ENCODE results near the gene NRROS.
A peak's percentile ranks its signal among the peaks of the same experiment; 100 is the strongest.
"Not testable (repeated sequence)": the region's sequence is repeated elsewhere in the genome, so short reads cannot be mapped to it uniquely, and the experiment has no call there.

NRROS gene

DNA sequence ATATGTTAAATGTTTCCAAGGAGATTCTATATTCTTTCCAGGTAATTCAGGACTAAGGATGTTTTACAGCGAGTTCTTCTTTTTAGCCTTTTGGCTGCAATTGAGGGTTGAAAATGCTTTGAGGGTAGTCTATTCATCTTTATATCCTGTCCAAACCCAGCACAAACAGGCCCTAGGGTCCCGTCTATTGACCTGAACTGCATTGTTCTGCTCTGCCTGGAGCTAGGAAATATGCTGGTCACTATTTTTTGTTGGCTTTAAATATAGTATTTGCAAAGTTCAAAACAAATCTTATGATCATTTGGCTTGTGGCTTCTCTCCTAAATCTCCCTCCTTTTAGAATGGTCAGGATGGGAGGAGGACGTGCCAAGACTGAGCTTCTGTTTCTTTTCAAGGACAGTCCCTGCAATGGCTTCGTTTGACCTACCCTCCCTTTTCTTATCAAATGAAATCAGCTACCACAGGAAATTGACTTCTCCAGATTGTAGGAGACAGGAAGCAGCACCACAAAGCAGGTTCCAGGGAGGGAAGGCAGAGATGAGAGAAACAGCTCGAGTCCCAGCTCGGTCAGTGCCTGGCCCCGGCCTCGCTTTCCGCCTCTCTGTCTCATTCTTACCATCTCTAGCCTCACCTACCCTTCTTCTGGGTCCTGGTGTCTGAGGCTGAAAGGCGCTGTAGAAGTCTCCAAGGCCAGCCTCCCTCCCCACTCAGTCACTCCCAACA, 27.6 kb upstream of the NRROS start:
- Histone ChIP-seq H2BK12ac (ENCODE audit: low read length) (no peak overlapping the region), H4K8ac (ENCODE audit: low read depth, low read length) (no peak overlapping the region), H3K18ac (ENCODE audit: low read length) (no peak overlapping the region), H3K79me1 (ENCODE audit: low read length) (no peaks in the 10 kb centered on the region), H3K79me2 (ENCODE audit: control insufficient read depth, insufficient read depth, low read length, poor library complexity) (no peaks in the 10 kb centered on the region), H4K91ac (ENCODE audit: low read depth, low read length) (no peak overlapping the region), H4K12ac (ENCODE audit: low read depth, low read length) (no peak overlapping the region), H3K4ac (ENCODE audit: low read depth, low read length) (no peak overlapping the region), H3K23ac (ENCODE audit: low read length) (no peak overlapping the region), H3K36me3 (ENCODE audit: control insufficient read depth in 1 of 2, insufficient read depth in 2 of 2, low read length in 2 of 2) (no peaks in the 10 kb centered on the region), H2AFZ (ENCODE audit: insufficient read depth, low read length, poor library complexity) (peak overlapping the region; percentile 11), H2AK5ac (ENCODE audit: low read length) (no peak overlapping the region), H3K9ac (ENCODE audit: low read length) (no peak overlapping the region), H3K14ac (ENCODE audit: low read length) (no peak overlapping the region), H3K9me3 (ENCODE audit: insufficient read depth, low read depth, low read length) (no peaks in the 10 kb centered on the region), H3K4me1 (ENCODE audit: control insufficient read depth in 1 of 2, insufficient read depth in 2 of 2, low read length in 2 of 2) (peaks cover 6 to 7% of the 10 kb centered on the region in 2 experiments), H3K4me3 (ENCODE audit: low read depth, low read length) (no peak overlapping the region), H2BK5ac (ENCODE audit: low read depth, low read length, poor library complexity) (no peak overlapping the region), H3K4me2 (ENCODE audit: low read length) (no peak overlapping the region), H3K27me3 (ENCODE audit: insufficient read depth, low read length) (no peaks in the 10 kb centered on the region), H3K27ac (ENCODE audit: low read depth, low read length) (no peak overlapping the region), H2BK120ac (ENCODE audit: insufficient read depth, low read length, poor library complexity) (peak overlapping the region; percentile 16)
- whole genome bisulfite sequencing (ENCODE audit: extremely low coverage, insufficient coverage, insufficient read length): no CpG with 5 or more reads among the region's 10 CpGs
- DNase-seq: no peak

DNA sequence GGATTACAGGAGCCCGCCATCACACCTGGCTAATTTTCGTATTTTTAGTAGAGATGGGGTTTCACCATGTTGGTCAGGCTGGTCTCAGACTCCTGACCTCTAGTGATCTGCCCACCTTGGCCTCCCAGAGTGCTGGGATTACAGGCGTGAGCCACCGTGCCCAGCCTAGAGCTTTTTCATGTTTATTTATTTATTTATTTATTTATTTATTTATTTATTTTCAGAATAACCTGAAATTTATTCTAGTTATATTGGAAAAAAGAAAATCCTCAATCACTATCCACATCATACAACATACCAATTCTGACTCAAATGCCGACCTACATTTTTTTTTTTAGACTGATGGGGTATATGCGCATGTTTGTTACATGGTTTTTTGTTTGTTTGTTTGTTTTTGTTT, 24.3 kb upstream of the NRROS start:
- not testable (repeated sequence) for H2BK5ac ChIP-seq (ENCODE audit: low read depth, low read length, poor library complexity); H3K23ac ChIP-seq (ENCODE audit: low read length); DNase-seq; H3K14ac ChIP-seq (ENCODE audit: low read length); H4K12ac ChIP-seq (ENCODE audit: low read depth, low read length); H3K79me1 ChIP-seq (ENCODE audit: low read length); H3K27me3 ChIP-seq (ENCODE audit: insufficient read depth, low read length); H3K4me1 ChIP-seq (ENCODE audit: control insufficient read depth in 1 of 2, insufficient read depth in 2 of 2, low read length in 2 of 2); H4K8ac ChIP-seq (ENCODE audit: low read depth, low read length); H2BK120ac ChIP-seq (ENCODE audit: insufficient read depth, low read length, poor library complexity); H2AFZ ChIP-seq (ENCODE audit: insufficient read depth, low read length, poor library complexity); H3K36me3 ChIP-seq (ENCODE audit: control insufficient read depth in 1 of 2, insufficient read depth in 2 of 2, low read length in 2 of 2); H4K91ac ChIP-seq (ENCODE audit: low read depth, low read length); H3K79me2 ChIP-seq (ENCODE audit: control insufficient read depth, insufficient read depth, low read length, poor library complexity); H3K4ac ChIP-seq (ENCODE audit: low read depth, low read length); H3K9ac ChIP-seq (ENCODE audit: low read length); H2BK12ac ChIP-seq (ENCODE audit: low read length); H3K4me3 ChIP-seq (ENCODE audit: low read depth, low read length); H3K27ac ChIP-seq (ENCODE audit: low read depth, low read length); H3K4me2 ChIP-seq (ENCODE audit: low read length); H3K9me3 ChIP-seq (ENCODE audit: insufficient read depth, low read depth, low read length); H3K18ac ChIP-seq (ENCODE audit: low read length); H2AK5ac ChIP-seq (ENCODE audit: low read length)
- no CpG with 5 or more reads among the region's 6 CpGs for WGBS (ENCODE audit: extremely low coverage, insufficient coverage, insufficient read length)

DNA sequence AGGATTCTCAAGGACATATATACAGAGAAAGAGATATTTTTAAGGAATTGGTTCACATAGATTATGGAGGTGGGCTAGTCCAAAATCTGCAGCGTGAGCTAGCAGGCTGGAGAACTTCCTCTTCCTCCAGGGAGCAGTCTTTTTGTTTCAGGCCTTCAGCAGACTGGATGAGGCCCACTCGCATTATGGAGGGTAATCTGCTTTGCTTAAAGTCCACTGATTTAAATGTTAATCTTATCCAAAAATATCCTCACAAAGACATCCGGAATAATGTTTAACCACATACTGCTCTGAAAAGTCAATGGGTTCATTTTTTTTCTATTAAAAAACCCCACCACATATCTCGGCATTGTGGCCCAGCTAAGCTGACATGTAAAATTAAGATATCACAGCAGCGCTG, 22.2 kb upstream of the NRROS start:
- H3K79me1 ChIP-seq (ENCODE audit: low read length): no peaks in the 10 kb centered on the region
- no peak overlapping the region for H2BK12ac ChIP-seq (ENCODE audit: low read length)
- no peak overlapping the region for H4K12ac ChIP-seq (ENCODE audit: low read depth, low read length)
- H3K23ac ChIP-seq (ENCODE audit: low read length): no peak overlapping the region
- H2AK5ac ChIP-seq (ENCODE audit: low read length): no peak overlapping the region
- H2AFZ ChIP-seq (ENCODE audit: insufficient read depth, low read length, poor library complexity): no peak overlapping the region
- H3K18ac ChIP-seq (ENCODE audit: low read length): no peak overlapping the region
- no peaks in the 10 kb centered on the region for H3K79me2 ChIP-seq (ENCODE audit: control insufficient read depth, insufficient read depth, low read length, poor library complexity)
- no peak overlapping the region for H4K91ac ChIP-seq (ENCODE audit: low read depth, low read length)
- no peak overlapping the region for H3K4ac ChIP-seq (ENCODE audit: low read depth, low read length)
- DNase-seq: no peak
- no peak overlapping the region for H4K8ac ChIP-seq (ENCODE audit: low read depth, low read length)
- H2BK120ac ChIP-seq (ENCODE audit: insufficient read depth, low read length, poor library complexity): no peak overlapping the region
- H3K14ac ChIP-seq (ENCODE audit: low read length): no peak overlapping the region
- no peak overlapping the region for H3K27ac ChIP-seq (ENCODE audit: low read depth, low read length)
- no peak overlapping the region for H3K4me2 ChIP-seq (ENCODE audit: low read length)
- no peak overlapping the region for H3K9ac ChIP-seq (ENCODE audit: low read length)
- no peak overlapping the region for H2BK5ac ChIP-seq (ENCODE audit: low read depth, low read length, poor library complexity)
- H3K27me3 ChIP-seq (ENCODE audit: insufficient read depth, low read length): no peaks in the 10 kb centered on the region
- no peaks in the 10 kb centered on the region for H3K36me3 ChIP-seq (ENCODE audit: control insufficient read depth in 1 of 2, insufficient read depth in 2 of 2, low read length in 2 of 2)
- no peak overlapping the region for H3K4me3 ChIP-seq (ENCODE audit: low read depth, low read length)
- WGBS (ENCODE audit: extremely low coverage, insufficient coverage, insufficient read length): no CpG with 5 or more reads among the region's 5 CpGs
- H3K4me1 ChIP-seq (ENCODE audit: control insufficient read depth in 1 of 2, insufficient read depth in 2 of 2, low read length in 2 of 2): peaks cover 3 to 4% of the 10 kb centered on the region in 2 experiments
- no peaks in the 10 kb centered on the region for H3K9me3 ChIP-seq (ENCODE audit: insufficient read depth, low read depth, low read length)

DNA sequence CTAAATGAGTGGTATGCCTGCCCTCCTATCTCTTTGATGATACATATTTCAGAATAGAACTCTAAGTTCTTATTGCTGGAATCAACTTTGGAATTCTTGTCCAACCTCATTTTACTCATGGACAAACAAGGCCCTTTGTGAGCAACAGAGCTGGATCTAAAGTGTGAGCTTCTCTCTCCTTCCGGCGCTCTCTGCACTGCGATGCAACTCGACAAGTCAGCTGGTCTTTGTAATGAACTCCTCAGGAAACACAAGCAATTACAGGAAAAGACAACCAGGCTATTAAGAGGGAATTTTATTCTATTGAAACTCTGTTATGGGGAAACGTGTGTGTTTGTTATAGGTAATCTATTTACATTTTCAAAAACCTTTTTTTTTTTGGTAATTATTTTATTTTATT, 20.3 kb upstream of the NRROS start:
- no peak overlapping the region for H2BK12ac ChIP-seq (ENCODE audit: low read length)
- H3K27ac ChIP-seq (ENCODE audit: low read depth, low read length): no peak overlapping the region
- H3K4ac ChIP-seq (ENCODE audit: low read depth, low read length): no peak overlapping the region
- H4K8ac ChIP-seq (ENCODE audit: low read depth, low read length): no peak overlapping the region
- no peak overlapping the region for H3K4me3 ChIP-seq (ENCODE audit: low read depth, low read length)
- no peaks in the 10 kb centered on the region for H3K79me2 ChIP-seq (ENCODE audit: control insufficient read depth, insufficient read depth, low read length, poor library complexity)
- no peak for DNase-seq
- no peak overlapping the region for H2AFZ ChIP-seq (ENCODE audit: insufficient read depth, low read length, poor library complexity)
- no peak overlapping the region for H2AK5ac ChIP-seq (ENCODE audit: low read length)
- H3K9ac ChIP-seq (ENCODE audit: low read length): no peak overlapping the region
- H3K27me3 ChIP-seq (ENCODE audit: insufficient read depth, low read length): no peaks in the 10 kb centered on the region
- H4K91ac ChIP-seq (ENCODE audit: low read depth, low read length): no peak overlapping the region
- H2BK120ac ChIP-seq (ENCODE audit: insufficient read depth, low read length, poor library complexity): no peak overlapping the region
- H2BK5ac ChIP-seq (ENCODE audit: low read depth, low read length, poor library complexity): no peak overlapping the region
- H3K36me3 ChIP-seq (ENCODE audit: control insufficient read depth in 1 of 2, insufficient read depth in 2 of 2, low read length in 2 of 2): no peaks in the 10 kb centered on the region
- no CpG with 5 or more reads among the region's 5 CpGs for WGBS (ENCODE audit: extremely low coverage, insufficient coverage, insufficient read length)
- no peaks in the 10 kb centered on the region for H3K79me1 ChIP-seq (ENCODE audit: low read length)
- H3K18ac ChIP-seq (ENCODE audit: low read length): no peak overlapping the region
- H3K23ac ChIP-seq (ENCODE audit: low read length): no peak overlapping the region
- no peaks in the 10 kb centered on the region for H3K4me1 ChIP-seq (ENCODE audit: control insufficient read depth in 1 of 2, insufficient read depth in 2 of 2, low read length in 2 of 2)
- H3K9me3 ChIP-seq (ENCODE audit: insufficient read depth, low read depth, low read length): no peaks in the 10 kb centered on the region
- no peak overlapping the region for H3K14ac ChIP-seq (ENCODE audit: low read length)
- H3K4me2 ChIP-seq (ENCODE audit: low read length): no peak overlapping the region
- H4K12ac ChIP-seq (ENCODE audit: low read depth, low read length): no peak overlapping the region

Measured in trophoblast cell (in vitro differentiated cells and primary cell).